ENCODE results near the gene PDE11A.

DNA sequence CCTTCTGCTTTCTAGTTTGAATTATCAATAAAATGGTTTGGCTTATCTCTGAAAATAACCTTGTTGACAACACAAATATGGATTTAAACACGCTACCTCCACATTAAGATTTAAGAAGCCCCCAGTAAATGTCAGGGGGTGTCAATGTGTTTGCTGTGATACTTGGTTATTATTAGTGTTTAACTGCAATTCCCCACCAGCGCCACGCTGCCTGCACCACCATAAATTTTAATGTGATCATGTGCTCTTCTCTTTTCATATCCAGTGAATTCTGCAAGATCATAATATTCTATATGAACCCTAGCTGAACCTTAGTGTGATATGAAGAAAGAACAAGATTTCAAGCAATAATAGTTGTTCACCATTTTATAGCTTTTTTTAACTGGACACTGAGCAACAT, 349.3 kb downstream of the PDE11A start:
- TF ChIP-seq, protein P1, sequence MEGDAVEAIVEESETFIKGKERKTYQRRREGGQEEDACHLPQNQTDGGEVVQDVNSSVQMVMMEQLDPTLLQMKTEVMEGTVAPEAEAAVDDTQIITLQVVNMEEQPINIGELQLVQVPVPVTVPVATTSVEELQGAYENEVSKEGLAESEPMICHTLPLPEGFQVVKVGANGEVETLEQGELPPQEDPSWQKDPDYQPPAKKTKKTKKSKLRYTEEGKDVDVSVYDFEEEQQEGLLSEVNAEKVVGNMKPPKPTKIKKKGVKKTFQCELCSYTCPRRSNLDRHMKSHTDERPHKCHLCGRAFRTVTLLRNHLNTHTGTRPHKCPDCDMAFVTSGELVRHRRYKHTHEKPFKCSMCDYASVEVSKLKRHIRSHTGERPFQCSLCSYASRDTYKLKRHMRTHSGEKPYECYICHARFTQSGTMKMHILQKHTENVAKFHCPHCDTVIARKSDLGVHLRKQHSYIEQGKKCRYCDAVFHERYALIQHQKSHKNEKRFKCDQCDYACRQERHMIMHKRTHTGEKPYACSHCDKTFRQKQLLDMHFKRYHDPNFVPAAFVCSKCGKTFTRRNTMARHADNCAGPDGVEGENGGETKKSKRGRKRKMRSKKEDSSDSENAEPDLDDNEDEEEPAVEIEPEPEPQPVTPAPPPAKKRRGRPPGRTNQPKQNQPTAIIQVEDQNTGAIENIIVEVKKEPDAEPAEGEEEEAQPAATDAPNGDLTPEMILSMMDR (IDR thresholded peaks at IDR 0.05) = no peak
- TF ChIP-seq POLR2A (IDR thresholded peaks at IDR 0.05) = no peak

Measured in adrenal gland (tissue), 5 donors.